CD4-positive, alpha-beta T cell treated with Interleukin-15 for 1 hour (primary cell): Measurements from ENCODE around the gene CST8.
"Not testable (repeated sequence)": the region's sequence is repeated elsewhere in the genome, so short reads cannot be mapped to it uniquely, and the experiment has no call there.

Experiments used
- DNase-seq: peaks from one replicate; pipeline ENCODE4 v3.0.0-alpha.2; 2020

Gene CST8, protein sequence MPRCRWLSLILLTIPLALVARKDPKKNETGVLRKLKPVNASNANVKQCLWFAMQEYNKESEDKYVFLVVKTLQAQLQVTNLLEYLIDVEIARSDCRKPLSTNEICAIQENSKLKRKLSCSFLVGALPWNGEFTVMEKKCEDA

DNA sequence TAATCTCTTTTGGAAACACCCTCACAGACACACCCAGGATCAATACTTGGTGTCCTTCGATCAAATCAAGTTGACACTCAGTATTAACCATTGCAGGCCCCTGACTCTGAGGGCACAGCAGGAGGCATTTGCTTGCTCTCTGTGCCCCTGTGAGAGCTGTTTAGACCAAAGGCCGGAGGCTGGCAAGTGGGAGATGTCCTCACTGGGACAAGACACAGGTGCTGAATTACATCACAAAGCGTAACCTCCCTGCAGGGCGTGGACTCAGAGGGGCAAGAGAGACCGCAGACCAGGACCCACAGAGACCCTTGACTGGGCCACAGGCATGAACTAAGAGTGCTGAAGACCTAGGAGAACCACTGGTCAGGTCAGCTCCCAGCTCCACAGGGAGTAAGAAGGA, at the start of gene CST8:
CST8 (plus strand) TSS at position 301 of the 400 bp plus-strand sequence. CDS start 551 bp downstream, outside the sequence.
- no peak for DNase-seq

DNA sequence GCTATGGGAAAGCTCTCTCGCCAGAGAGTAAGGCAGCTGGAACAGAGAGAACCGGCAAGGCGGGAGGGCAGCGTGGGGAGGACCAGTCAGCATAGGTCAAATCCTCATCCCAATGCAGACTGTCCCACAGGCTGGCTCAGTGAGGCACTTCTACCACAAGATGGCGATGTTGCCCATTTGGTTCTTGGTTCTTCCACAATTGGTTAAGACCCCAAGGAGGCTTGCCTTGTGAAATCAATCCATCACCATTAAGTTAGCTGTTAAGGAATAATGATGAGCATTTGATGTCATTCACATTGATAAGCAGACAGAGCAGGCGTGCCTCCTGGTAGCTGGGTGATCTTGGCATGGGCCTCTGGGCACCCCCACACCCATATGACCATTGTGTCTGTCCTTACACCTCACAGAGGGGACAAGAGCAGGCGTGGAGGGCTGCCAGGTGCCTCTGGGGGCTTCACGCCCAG, 49.0 kb upstream of the CST8 start:
- DNase-seq: peak; percentile 56

GRCh38 chr20:23442436-23442835, 48.5 kb upstream of the CST8 start:
- DNase-seq: no peak

DNA sequence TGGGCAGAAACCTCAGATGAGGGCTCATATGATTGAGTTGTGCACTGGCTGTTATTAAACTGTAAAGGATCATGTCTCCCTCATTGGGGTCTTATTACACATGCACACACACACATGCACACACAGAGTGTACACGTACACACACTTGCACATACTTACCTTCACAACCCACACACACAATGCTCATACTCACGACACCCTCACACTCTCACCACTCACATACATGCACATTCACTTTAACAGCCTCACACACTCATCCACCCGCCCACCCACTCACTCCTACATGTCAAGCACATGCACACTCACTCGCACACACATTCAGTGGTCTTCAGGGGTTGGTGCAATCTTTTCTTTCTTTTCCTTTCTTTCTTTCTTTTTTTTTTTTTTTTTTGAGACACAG, 46.1 kb upstream of the CST8 start:
- DNase-seq: no peak

GRCh38 chr20:23445596-23446217, 45.2 kb upstream of the CST8 start:
- DNase-seq: no peak

DNA sequence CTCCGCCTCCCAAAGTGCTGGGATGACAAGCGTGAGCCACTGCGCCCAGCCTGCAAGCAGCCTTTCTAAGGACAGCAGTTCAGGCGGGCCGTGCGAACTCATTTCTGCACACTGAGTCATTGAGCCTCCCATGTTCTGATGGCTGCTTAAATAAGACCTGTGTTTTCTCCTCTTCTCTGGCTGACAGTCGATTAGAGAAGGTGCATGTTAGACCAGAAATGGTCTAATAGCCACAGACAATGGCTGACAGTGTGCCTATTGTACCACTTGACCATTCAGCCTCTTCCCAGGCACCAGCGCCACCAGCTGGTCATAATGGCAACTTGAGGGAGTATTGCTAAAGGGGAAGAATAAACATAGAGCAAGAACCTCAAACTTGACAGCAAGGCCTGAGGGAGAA, 44.4 kb upstream of the CST8 start:
- no peak for DNase-seq

DNA sequence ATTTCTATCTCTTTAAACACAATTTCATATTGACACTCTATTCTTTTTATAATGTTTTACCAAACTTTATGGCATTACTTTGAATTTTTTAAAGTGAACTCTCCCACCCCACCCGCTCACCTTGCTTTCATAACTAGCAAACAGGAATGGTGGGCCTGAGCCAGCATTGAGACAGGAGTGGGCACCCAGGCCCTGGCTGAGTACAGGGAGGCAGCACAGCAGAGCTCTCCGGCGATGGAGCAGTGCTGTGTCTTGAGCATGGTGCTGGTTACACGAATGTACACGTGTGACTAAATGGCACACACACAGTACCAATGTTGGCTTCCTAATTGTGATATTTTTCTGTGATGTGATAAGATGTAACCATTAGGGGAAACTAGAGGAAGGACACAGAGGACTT, 42.8 kb upstream of the CST8 start:
- no peak for DNase-seq

DNA sequence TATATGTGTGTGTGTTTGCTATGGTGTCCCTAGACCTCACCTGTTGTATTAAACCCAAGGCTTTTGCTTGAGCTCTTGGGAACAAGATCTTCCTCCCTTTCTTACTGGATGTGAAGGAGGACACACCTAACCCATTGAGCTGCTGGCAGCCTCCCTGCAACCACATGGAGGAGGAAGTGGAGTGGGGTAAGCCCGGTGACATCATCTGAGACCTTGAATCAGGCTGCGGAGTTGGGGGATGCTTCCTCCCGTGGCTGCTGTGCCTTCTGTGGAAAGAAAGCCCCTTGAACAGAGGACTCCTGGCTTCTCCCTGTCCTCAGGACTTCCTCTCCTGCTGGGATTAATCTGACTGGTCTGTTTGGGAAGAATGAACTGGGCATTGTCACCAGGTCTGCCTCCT, 41.5 kb upstream of the CST8 start:
- DNase-seq: no peak

GRCh38 chr20:23450877-23451276, 40.0 kb upstream of the CST8 start:
- DNase-seq: no peak

- DNase-seq: no peak
Observed at GRCh38 chr20:23451956-23452487, 38.9 kb upstream of the CST8 start.

- no peak for DNase-seq
Observed at GRCh38 chr20:23452776-23453175, 38.1 kb upstream of the CST8 start, which contains the start of gene CST11. TSS of gene CST11 (minus strand) at chr20:23452876. CDS start at chr20:23452811, 65 bp downstream.

- no peak for DNase-seq
Observed at GRCh38 chr20:23453549-23454543, 37.1 kb upstream of the CST8 start.

- no peak for DNase-seq
Observed at GRCh38 chr20:23454816-23455215, 36.1 kb upstream of the CST8 start.

- no peak for DNase-seq
Observed at GRCh38 chr20:23455639-23456038, 35.3 kb upstream of the CST8 start.

GRCh38 chr20:23456409-23456808, 34.5 kb upstream of the CST8 start:
- no peak for DNase-seq

DNA sequence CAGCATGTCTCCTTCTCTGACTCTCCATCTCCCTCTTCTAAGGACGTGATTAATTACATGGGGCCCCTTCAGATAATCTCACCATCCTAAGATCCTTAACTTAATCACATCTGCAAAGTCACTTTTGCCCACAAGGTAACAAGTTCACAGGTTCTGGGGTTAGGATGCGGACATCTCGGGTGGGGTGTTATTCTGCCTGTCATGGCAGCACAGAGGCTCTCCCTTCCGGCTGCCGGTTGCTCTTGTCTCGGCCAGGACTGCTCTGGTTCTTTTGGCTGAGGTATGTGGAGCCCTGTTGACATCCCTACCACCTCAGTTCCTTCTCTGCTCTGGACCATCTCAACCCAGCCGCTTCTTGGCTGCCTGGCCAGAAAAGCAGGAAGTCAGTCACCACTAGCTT, 34.0 kb upstream of the CST8 start:
- DNase-seq: no peak

GRCh38 chr20:23459461-23460150, 31.3 kb upstream of the CST8 start:
- DNase-seq: no peak

- no peak for DNase-seq
Observed at GRCh38 chr20:23461180-23461579, 29.7 kb upstream of the CST8 start.

GRCh38 chr20:23466961-23467360, 24.0 kb upstream of the CST8 start:
- DNase-seq: not testable (repeated sequence)

- DNase-seq: not testable (repeated sequence)
Observed at GRCh38 chr20:23472306-23472705, 18.6 kb upstream of the CST8 start.

GRCh38 chr20:23473293-23473692, 17.6 kb upstream of the CST8 start:
- not testable (repeated sequence) for DNase-seq

GRCh38 chr20:23475395-23475794, 15.5 kb upstream of the CST8 start:
- no peak for DNase-seq
